ENCODE measurements around the gene TMEM217. TPM values are rescaled to one million over a fixed set of nuclear protein-coding genes. Genes with fewer than 3 reads are reported as not detected.
"Not testable (repeated sequence)": the region's sequence is repeated elsewhere in the genome, so short reads cannot be mapped to it uniquely, and the experiment has no call there.

TMEM217 gene
- 2.2 and 2.5 TPM in 2 replicates for total RNA-seq (2012; rRNA removed)

DNA sequence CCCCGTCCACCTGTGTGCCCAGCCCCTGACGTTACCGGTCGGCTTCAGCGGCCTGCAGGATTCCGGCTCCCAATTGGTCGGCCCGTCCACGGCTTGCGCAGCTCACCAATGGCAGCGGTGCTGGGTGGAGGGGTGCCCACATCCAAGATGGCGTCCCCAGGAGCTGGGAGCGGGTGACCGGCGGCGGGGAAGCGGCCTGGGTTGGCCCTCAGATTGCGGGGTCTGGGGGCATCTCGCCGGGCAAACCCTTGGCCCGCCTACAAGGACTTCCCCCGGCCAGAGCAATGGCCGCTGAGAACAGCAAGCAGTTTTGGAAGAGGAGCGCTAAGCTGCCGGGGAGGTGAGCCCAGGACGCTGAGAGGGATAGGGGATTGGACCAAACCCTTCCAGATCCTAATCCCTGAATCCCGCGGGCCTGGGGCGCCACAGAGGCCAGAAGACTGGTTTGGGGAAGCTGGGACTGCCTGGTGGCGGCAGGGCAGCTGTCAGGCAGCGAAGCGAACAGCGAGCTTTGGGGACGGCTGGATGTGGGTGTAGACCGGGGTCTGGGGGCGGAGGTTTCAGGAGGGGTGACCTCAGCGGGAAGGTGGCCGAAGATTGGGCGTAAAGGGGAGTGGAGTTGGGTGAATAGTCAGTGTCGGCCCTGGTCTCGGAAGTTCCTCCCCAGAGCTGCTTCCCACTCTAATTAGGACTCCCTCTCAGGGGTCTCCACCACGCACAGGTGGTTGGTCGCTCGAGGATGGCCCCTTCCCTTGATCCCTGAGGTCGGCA is at the start of gene TMEM217, which contains the start of gene TBC1D22B:
TMEM217 (minus strand) TSS at position 511 of the 771 bp plus-strand sequence. CDS start 39,114 bp downstream, outside the sequence.
TBC1D22B (plus strand) TSS at position 139 of the 771 bp plus-strand sequence; CDS start at position 285, 146 bp downstream.
- Histone ChIP-seq H3K27me3 (ENCODE audit: control insufficient read depth, insufficient read depth, low read length) (no peaks in the 10 kb centered on the region), H3K4me1 (ENCODE audit: control insufficient read depth, insufficient read depth, low read length) (peaks cover 17% of the 10 kb centered on the region), H3K9me3 (replicated peaks; ENCODE audit: low read length) (no peaks in the 10 kb centered on the region), H3K36me3 (ENCODE audit: insufficient read depth, low read length) (no peaks in the 10 kb centered on the region), H3K9ac (ENCODE audit: low read depth, low read length) (peak within 1 kb of the TSS; percentile 97), H3K4me3 (ENCODE audit: low read length) (peak within 1 kb of the TSS; percentile 99), H3K4me2 (ENCODE audit: low read length) (peak within 1 kb of the TSS; percentile 89)

DNA sequence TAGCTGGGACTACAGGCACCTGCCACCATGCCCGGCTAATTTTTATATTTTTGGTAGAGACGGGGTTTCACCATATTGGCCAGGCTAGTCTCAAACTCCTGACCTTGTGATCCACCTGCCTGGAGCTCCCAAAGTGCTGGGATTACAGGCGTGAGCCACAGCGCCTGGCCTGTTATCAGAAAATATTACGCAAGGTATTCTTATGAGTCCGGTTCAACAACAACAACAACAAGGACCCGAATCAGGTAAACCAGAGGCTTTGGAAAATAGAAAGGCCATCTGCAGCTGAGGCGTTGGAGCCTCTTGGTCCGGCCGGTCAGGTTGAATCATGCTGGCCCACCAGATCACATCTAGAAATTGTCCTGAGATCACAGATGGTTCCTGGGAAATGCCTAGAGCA is 49.5 kb upstream of the TMEM217 start:
- not testable (repeated sequence) for H3K4me3 ChIP-seq (ENCODE audit: low read length); H3K36me3 ChIP-seq (ENCODE audit: insufficient read depth, low read length); H3K9ac ChIP-seq (ENCODE audit: low read depth, low read length); H3K4me2 ChIP-seq (ENCODE audit: low read length); H3K4me1 ChIP-seq (ENCODE audit: control insufficient read depth, insufficient read depth, low read length); H3K9me3 ChIP-seq (replicated peaks; ENCODE audit: low read length); H3K27me3 ChIP-seq (ENCODE audit: control insufficient read depth, insufficient read depth, low read length)

DNA sequence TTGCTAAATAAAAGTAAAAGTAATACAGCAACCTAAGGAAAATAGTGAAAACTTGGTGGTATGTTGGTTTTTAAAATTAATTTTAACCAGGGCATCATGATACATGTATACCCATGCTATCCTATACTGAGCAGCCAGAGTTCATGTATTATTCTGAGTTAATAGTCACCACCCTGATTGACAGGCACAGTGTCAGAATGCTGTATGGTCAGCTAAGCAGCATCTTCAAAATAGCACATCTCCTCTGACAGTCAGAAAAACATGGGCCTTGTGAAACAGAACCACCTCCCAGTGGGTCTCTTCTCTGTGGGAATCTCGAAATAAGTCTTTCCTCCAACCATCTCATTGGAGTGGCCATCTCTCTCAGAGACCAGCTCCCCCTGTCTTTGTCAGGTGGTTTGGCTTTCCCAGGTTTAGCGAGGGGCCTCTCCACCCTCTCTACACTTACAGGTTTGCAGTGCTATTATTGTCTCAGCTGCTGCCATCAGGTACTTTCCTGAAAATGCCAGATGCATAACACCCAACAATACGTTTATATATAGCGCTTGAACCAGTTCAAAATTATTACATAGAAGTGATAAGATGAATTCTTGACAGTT is 48.8 kb upstream of the TMEM217 start:
- no peak overlapping the region for H3K4me2 ChIP-seq (ENCODE audit: low read length)
- no peaks in the 10 kb centered on the region for H3K9me3 ChIP-seq (replicated peaks; ENCODE audit: low read length)
- H3K4me1 ChIP-seq (ENCODE audit: control insufficient read depth, insufficient read depth, low read length), result no peaks in the 10 kb centered on the region
- H3K36me3 ChIP-seq (ENCODE audit: insufficient read depth, low read length), result peaks cover 10% of the 10 kb centered on the region
- no peak overlapping the region for H3K4me3 ChIP-seq (ENCODE audit: low read length)
- no peak overlapping the region for H3K9ac ChIP-seq (ENCODE audit: low read depth, low read length)
- H3K27me3 ChIP-seq (ENCODE audit: control insufficient read depth, insufficient read depth, low read length), result no peaks in the 10 kb centered on the region

DNA sequence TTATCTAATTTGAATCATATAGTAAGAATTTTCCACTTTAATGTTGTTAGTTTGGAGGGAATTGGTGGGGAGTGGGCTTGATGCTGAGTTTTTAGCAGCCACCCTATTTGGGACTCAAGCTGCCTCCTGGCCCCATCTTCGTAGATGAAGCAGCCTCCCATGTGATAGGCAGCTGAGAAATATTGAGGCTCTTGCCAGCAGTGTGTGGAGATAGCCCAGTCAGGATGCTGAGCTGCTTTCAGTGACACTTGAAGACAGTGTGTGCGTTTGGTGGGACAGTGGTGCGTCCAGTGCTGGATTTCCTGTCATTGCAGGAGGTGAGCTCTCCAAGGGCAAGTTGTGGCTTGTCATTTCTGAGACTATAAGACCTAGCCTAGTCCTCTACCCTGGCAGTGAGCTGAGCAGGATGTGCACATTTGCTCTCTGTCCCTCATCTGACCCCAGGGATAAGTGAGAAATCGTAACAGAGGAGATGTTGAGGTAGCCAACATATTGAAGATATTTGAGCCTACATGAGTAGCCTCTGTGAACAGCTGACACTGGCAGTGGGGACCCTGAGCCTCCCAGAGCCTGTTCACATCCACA is 48.0 kb upstream of the TMEM217 start:
- Histone ChIP-seq H3K9ac (ENCODE audit: low read depth, low read length) (no peak overlapping the region), H3K36me3 (ENCODE audit: insufficient read depth, low read length) (peaks cover 10% of the 10 kb centered on the region), H3K27me3 (ENCODE audit: control insufficient read depth, insufficient read depth, low read length) (no peaks in the 10 kb centered on the region)

DNA sequence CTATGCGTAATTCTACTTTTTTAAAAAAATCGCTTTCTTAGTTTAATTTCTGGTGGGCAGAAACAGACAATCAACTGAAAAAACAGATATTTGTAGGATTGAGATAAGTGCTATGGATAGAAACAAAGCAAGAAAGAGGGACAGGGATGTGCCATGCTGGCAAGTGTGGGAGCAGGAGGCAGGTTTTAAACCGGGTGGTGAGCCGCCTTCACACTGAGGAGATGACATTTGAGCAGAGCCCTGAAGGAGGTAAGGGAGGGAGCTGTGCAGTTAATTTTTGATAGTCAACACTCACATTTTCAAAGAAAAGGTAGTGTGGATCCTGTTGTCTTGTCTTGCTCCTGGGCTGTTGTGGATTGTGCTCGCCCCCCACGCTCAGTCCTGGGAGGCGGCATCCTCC is 46.8 kb upstream of the TMEM217 start:
- no peak overlapping the region for H3K4me2 ChIP-seq (ENCODE audit: low read length)
- no peaks in the 10 kb centered on the region for H3K9me3 ChIP-seq (replicated peaks; ENCODE audit: low read length)
- no peak overlapping the region for H3K4me3 ChIP-seq (ENCODE audit: low read length)
- no peaks in the 10 kb centered on the region for H3K27me3 ChIP-seq (ENCODE audit: control insufficient read depth, insufficient read depth, low read length)
- no peaks in the 10 kb centered on the region for H3K4me1 ChIP-seq (ENCODE audit: control insufficient read depth, insufficient read depth, low read length)
- peaks cover 10% of the 10 kb centered on the region for H3K36me3 ChIP-seq (ENCODE audit: insufficient read depth, low read length)
- H3K9ac ChIP-seq (ENCODE audit: low read depth, low read length), result no peak overlapping the region

More for the DNA sequence above, 48.0 kb upstream of the TMEM217 start:
- no peak overlapping the region for H3K4me2 ChIP-seq (ENCODE audit: low read length)
- no peak overlapping the region for H3K4me3 ChIP-seq (ENCODE audit: low read length)
- no peaks in the 10 kb centered on the region for H3K9me3 ChIP-seq (replicated peaks; ENCODE audit: low read length)
- H3K4me1 ChIP-seq (ENCODE audit: control insufficient read depth, insufficient read depth, low read length), result no peaks in the 10 kb centered on the region

DNA sequence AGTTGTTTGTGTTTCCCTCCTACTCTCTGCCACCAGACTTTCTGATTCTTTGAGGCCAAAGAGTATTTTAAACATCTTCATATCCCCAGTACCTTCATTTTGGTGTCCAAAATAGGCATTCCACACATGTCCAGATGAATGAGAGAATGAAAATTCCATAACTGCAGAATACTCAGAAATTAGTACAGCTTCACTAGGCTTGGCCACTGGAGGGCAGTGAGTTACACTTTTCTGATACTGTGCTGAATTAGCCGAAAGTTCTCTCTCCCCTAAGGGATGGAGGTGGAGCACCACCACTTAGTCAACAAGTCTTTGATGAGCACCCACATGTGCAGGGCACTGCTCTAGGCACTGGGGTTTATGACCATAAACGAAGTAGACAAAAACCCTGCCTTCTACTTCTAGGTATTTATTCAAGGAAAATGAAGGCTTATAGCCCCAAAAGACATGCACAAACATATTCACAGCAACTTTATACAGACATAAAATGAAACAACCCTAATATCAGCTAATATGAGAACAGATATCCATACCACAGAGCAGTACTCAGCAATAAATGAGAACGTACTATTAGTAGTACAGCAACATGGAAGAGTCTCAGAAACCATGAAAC is 46.1 kb upstream of the TMEM217 start:
- H3K4me2 ChIP-seq (ENCODE audit: low read length), result no peak overlapping the region
- no peak overlapping the region for H3K9ac ChIP-seq (ENCODE audit: low read depth, low read length)
- no peak overlapping the region for H3K4me3 ChIP-seq (ENCODE audit: low read length)
- H3K4me1 ChIP-seq (ENCODE audit: control insufficient read depth, insufficient read depth, low read length), result no peaks in the 10 kb centered on the region
- peaks cover 10% of the 10 kb centered on the region for H3K36me3 ChIP-seq (ENCODE audit: insufficient read depth, low read length)
- H3K27me3 ChIP-seq (ENCODE audit: control insufficient read depth, insufficient read depth, low read length), result no peaks in the 10 kb centered on the region
- no peaks in the 10 kb centered on the region for H3K9me3 ChIP-seq (replicated peaks; ENCODE audit: low read length)

DNA sequence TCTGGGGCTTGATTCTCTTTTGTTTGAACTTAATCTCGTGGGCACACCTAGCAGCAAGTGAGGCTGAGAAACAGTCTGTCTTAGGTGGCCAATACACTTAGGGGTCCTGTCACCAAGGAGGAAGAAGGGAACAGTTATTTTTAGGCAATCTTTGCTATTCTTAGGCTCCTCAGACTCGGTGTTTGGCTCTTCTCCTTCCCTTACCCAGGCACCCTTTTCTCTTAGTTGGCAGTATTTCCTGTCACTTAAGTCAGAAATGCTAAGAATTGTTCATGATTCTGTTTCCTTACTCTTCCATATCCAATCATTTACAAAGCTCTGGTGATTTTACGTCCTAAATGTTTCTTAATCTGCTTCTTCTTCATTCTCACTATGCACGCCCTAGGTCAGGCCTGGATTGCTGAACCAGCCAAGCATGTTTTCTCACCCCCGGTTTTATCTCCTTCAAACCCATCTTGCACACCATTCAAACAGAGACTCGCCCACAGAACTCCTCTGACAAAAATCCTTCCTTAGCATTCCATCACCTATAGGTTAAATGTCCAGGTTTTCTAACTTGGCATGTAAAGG is 45.2 kb upstream of the TMEM217 start:
- H3K27me3 ChIP-seq (ENCODE audit: control insufficient read depth, insufficient read depth, low read length), result no peaks in the 10 kb centered on the region
- no peak overlapping the region for H3K9ac ChIP-seq (ENCODE audit: low read depth, low read length)
- peaks cover 10% of the 10 kb centered on the region for H3K36me3 ChIP-seq (ENCODE audit: insufficient read depth, low read length)
- no peak overlapping the region for H3K4me2 ChIP-seq (ENCODE audit: low read length)
- H3K4me3 ChIP-seq (ENCODE audit: low read length), result no peak overlapping the region
- H3K9me3 ChIP-seq (replicated peaks; ENCODE audit: low read length), result no peaks in the 10 kb centered on the region
- no peaks in the 10 kb centered on the region for H3K4me1 ChIP-seq (ENCODE audit: control insufficient read depth, insufficient read depth, low read length)

DNA sequence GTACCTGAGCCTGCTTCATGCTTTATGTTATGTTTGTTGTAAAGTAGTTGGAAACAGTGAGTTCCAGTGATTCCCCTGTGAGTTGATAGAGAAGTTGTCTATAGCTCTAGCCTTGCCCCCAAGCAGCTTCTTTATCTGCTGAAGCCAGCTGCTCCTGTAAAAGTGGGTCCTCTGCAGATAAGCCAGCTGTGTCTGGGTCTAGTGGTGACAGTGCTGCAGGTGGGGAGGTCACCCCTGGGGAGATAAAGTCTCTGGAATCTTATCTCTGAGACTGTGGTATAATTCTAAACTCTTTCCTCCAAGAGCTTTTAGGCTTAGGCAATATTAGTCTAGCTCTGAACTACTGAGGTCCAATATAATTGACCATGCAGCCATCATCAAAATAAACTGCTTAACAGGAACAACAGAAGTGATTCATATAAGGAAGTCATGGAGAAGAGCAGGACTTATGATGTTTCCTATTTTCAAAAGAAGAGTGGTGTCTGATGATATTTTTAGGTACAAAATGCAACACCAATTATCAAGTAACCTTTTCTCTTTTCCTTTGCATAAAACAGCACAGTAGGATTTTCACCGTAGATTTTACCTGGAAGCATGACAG is 44.2 kb upstream of the TMEM217 start:
- H3K9me3 ChIP-seq (replicated peaks; ENCODE audit: low read length), result no peaks in the 10 kb centered on the region
- H3K4me3 ChIP-seq (ENCODE audit: low read length), result no peak overlapping the region
- H3K4me1 ChIP-seq (ENCODE audit: control insufficient read depth, insufficient read depth, low read length), result no peaks in the 10 kb centered on the region
- no peak overlapping the region for H3K4me2 ChIP-seq (ENCODE audit: low read length)
- H3K27me3 ChIP-seq (ENCODE audit: control insufficient read depth, insufficient read depth, low read length), result no peaks in the 10 kb centered on the region
- H3K36me3 ChIP-seq (ENCODE audit: insufficient read depth, low read length), result peaks cover 10% of the 10 kb centered on the region
- no peak overlapping the region for H3K9ac ChIP-seq (ENCODE audit: low read depth, low read length)

DNA sequence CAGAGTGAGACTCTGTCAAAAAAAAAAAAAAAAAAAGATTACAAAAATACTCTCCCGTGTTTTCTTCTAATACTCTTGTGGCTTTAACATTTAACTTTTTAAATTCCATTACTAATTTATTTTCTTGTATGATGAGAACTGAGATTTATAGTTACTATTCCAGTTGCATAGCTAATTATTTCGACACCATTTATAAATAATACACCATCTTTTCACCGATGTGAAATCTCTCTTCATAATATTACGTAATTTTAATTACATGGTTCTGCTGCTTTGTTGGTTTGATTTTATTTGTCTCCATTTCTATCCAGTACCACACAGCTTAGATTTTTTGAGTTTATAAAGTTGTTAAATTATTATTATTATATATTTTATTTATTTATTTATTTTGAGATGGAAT is 42.0 kb upstream of the TMEM217 start:
- no peaks in the 10 kb centered on the region for H3K4me1 ChIP-seq (ENCODE audit: control insufficient read depth, insufficient read depth, low read length)
- H3K9ac ChIP-seq (ENCODE audit: low read depth, low read length), result no peak overlapping the region
- H3K36me3 ChIP-seq (ENCODE audit: insufficient read depth, low read length), result peaks cover 11% of the 10 kb centered on the region
- no peaks in the 10 kb centered on the region for H3K9me3 ChIP-seq (replicated peaks; ENCODE audit: low read length)
- no peak overlapping the region for H3K4me2 ChIP-seq (ENCODE audit: low read length)
- no peaks in the 10 kb centered on the region for H3K27me3 ChIP-seq (ENCODE audit: control insufficient read depth, insufficient read depth, low read length)
- no peak overlapping the region for H3K4me3 ChIP-seq (ENCODE audit: low read length)

DNA sequence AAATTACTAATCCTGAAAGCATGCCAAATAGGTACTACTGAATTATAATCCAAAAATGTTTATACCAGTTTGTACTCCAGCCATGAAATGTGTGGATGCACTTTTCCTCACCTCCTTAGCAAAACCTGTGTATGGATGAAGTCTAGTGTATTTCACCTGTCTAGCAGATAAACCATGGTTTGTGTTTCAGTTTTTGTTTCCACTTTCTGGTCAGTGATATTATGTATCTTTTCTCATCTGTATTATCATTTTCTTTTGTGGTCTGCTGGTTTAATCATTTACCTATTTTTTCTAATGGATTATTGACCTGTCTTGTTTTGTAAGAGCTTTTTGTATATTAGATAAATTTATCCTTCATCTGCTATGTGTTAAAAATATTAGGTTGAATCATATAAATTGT is 41.0 kb upstream of the TMEM217 start:
- H3K4me3 ChIP-seq (ENCODE audit: low read length), result no peak overlapping the region
- H3K9me3 ChIP-seq (replicated peaks; ENCODE audit: low read length), result no peaks in the 10 kb centered on the region
- no peaks in the 10 kb centered on the region for H3K4me1 ChIP-seq (ENCODE audit: control insufficient read depth, insufficient read depth, low read length)
- H3K36me3 ChIP-seq (ENCODE audit: insufficient read depth, low read length), result peaks cover 18% of the 10 kb centered on the region
- no peaks in the 10 kb centered on the region for H3K27me3 ChIP-seq (ENCODE audit: control insufficient read depth, insufficient read depth, low read length)
- no peak overlapping the region for H3K9ac ChIP-seq (ENCODE audit: low read depth, low read length)
- H3K4me2 ChIP-seq (ENCODE audit: low read length), result no peak overlapping the region

DNA sequence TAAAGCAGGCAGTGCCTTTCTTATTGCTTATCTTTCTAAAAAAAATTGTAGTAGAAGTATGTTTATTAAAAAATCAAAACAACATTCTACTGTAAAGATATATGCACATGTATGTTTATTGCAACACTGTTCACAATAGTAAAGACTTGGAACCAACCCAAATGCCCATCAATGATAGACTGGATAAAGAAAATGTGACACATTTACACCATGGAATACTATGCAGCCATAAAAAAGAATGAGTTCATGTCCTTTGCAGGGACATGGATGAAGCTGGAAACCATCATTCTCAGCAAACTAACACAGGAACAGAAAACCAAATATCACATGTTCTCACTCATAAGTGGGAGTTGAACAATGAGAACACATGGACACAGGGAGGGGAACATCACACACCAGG is 39.7 kb upstream of the TMEM217 start:
- not testable (repeated sequence) for H3K9me3 ChIP-seq (replicated peaks; ENCODE audit: low read length); H3K4me1 ChIP-seq (ENCODE audit: control insufficient read depth, insufficient read depth, low read length); H3K4me2 ChIP-seq (ENCODE audit: low read length); H3K9ac ChIP-seq (ENCODE audit: low read depth, low read length); H3K27me3 ChIP-seq (ENCODE audit: control insufficient read depth, insufficient read depth, low read length); H3K4me3 ChIP-seq (ENCODE audit: low read length)
- peaks cover 17% of the 10 kb centered on the region for H3K36me3 ChIP-seq (ENCODE audit: insufficient read depth, low read length)

All from skeletal muscle satellite cell (primary cell).